RCC 7860 (cell line): ENCODE measurements around the gene CARNS1.

Experiments
- DNase-seq: peaks from one replicate; pipeline ENCODE4 v3.0.0-alpha.2; 2015; ENCODE audit warnings: low spot score
- FAIRE-seq: peaks from 2 replicates; lab custom pipeline; 2012; peaks lifted over from hg19 to GRCh38; lab: Jason Lieb, UNC

Gene CARNS1, protein sequence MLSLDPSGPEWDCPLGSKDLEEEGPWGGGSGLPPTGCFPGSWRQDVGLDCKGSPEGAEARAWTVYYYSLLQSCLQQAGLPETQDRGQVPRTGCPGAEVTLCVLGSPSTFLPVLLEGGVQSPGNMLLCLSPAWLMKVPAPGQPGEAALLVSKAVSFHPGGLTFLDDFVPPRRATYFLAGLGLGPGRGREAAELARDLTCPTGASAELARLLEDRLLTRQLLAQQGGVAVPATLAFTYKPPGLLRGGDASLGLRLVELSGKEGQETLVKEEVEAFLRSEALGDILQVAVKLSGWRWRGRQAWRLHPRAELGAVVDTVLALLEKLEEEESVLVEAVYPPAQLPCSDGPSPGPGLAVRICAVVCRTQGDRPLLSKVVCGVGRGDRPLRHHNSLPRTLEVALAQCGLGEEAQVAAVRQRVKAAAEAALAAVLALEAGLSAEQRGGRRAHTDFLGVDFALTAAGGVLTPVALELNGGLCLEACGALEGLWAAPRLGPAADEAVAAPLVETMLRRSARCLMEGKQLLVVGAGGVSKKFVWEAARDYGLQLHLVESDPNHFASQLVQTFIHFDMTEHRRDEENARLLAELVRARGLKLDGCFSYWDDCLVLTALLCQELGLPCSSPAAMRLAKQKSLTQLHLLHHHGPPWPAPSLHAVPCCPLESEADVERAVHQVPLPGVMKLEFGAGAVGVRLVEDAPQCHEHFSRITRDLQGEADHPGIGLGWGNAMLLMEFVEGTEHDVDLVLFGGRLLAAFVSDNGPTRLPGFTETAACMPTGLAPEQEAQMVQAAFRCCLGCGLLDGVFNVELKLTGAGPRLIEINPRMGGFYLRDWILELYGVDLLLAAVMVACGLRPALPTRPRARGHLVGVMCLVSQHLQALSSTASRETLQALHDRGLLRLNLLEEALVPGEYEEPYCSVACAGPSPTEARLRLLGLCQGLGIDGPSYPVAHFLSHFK

DNA sequence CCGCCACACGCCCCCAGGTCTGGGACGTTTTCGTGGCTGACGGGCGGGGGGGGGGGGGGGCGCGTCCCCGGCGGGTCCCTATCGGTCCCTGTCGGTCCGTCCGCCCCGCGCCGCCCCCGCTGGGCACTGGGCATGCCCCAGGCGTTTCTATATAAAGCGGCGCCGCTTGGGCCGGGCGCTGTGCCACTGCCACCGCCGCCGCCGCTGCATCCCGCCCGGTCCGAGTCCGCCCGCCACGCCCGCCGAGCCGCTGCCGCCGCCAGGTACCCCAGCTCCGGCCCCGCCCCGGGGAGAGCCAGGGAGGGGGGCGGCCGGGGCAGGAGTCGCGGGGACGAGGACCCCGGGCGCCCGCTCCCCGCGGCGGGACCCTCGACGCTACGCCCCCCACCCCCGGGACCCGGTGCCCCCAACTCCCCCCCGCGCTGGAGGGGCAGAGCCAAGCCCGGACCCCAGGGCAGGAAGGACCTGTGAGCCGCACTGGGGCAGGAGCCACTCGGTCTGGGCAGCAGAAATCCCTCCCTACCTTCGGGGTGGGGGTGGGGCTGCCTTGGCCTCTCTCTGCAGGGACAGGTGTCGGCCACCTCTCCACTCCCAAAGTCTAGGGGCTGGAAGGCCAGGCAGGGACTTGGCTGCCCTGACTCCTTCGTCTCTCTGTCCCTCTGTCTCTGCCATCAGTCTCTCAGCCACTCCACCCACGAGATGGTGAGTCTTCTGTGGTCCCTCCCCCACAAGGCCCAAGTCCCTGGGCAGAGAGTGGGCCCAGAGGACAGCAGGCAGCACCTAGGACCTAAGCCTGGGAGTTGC, at the start of gene CARNS1:
TSS of gene CARNS1 (plus strand) at position 178 of the 804 bp plus-strand sequence. CDS start at position 700, 522 bp downstream.
- FAIRE-seq = no peak

GRCh38 chr11:67365736-67366444, 49.6 kb upstream of the CARNS1 start:
- DNase-seq (no peak), FAIRE-seq (no peak)

More for the DNA sequence above, at the start of gene CARNS1:
- no peak for DNase-seq

DNA sequence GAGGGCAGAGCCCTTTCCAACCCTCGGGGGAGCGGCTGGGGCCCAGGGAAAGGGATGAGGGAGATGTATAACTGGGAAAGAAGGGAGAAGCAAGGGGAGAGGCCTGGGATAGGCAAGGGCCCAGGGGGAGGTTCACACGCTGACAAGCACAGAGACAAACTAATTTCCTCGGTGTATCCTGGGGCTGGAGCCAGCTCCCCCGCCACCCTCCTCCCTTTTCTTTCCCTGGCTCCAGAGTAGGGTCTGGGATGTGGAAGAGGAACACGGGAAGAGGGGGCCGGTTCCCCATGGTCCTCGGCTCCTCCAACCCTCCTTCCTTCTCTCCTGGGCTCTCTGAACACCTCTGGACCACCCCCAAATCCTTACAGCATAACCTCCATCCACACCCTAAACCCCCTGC, 48.9 kb upstream of the CARNS1 start:
- no peak for FAIRE-seq
- no peak for DNase-seq

DNA sequence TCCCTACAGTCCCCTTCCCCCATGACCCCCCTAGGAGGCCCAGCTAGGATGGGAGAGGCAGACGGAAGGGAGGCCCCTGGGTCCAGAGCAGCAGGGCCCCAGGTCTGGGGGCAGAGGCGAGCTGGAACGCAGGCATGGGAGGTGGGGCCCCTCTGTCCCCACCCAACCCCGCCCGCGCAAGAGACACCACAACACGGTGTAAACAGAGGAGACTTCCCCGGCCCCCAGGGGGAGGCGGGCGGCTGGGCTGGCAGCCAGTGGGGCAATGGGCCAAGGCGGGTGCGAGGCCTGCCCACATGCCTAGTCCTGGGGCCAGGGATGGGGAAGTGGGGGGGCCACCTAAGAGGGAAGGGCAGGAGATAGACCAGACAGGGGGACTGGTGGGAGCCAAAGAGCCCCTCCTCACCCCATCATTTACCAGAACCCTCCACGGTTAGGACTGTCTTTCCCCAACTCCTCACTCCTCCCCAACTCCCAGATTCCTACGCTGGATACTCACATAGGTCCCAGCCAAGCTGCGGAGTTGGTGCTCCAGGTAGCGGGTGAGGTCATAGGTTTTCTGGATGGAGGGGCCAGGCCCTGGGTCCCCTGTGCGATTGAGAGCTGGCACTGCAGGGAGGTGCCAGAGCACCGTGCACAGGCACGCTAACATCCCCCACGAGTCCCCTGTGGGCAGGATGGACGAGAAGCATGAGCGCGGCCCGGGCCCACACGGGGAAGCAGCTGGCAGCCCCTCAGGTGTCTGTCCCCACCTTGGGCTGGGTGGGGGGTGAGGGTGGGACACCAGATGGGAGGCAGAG, 48.3 kb upstream of the CARNS1 start:
- FAIRE-seq (no peak), DNase-seq (no peak)

- FAIRE-seq (no peak), DNase-seq (no peak)
Measured at GRCh38 chr11:67367761-67368227, 47.7 kb upstream of the CARNS1 start.

- FAIRE-seq (no peak), DNase-seq (no peak)
Measured at GRCh38 chr11:67368621-67369020, 46.9 kb upstream of the CARNS1 start.

- FAIRE-seq = no peak
- DNase-seq = no peak
Measured at GRCh38 chr11:67369275-67369674, 46.2 kb upstream of the CARNS1 start.

DNA sequence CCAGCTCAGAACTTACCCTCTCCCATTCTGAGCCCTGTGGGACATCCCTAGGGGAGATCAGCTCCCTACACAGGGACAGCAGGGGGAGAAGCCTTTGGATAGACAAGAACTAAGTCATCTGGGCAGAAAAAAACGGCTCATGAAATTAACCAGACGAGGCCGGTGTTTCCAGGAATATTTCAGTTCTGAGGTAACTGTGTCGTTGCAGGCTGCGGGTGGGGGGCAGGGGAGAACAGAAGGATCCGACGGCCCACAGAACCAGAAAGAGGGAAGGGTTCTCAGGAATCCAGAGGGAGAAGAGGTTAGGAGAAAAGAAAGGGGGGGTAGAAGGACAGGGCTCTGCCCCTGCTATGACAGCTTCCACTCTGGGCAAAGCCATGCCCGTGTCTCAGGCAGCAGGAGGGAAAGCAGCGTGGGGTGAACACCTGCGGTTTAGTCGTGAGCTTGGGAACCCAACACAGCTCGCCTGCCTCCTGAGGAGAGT, 45.6 kb upstream of the CARNS1 start:
- peak; percentile 40 for DNase-seq
- FAIRE-seq = no peak

DNA sequence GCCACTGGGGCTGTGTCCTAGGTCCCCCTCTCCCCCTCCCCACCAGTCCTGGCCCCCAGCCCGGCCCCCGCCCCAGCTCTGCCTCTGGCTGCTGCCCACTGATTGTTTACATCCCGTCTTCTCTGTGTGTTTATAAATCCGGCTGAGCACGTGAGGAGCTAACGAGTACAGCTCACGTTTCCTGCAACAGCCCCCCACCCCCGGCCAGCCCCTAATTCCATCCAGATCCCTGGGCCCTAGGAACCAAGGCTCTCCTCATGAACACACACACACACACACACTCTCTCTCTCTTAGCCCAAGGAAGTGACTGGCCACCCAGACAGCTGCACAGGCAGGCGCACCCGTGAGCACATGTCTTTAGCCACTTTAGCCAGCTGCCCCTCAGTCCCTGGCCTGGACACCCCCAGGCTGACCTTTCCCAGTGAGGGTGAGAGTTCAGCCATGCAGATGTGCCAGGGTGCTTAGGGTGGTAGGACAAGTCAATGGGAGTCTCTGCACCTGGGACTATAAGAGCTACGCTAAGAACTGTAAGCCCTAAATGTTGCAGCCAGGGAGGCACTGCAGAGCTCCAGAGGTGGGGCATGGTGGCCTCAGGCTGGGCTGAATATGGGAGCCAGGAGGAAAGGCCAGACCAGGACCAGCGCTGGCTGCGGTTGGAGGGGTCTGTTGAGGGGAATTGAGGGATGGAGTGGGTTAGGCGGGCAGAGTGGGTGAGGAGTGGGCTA, 45.0 kb upstream of the CARNS1 start:
- DNase-seq (no peak), FAIRE-seq (no peak)

- DNase-seq = peak; percentile 72
- FAIRE-seq = peak; percentile 49
Measured at GRCh38 chr11:67371189-67371910, 44.1 kb upstream of the CARNS1 start.

GRCh38 chr11:67371911-67372320, 43.6 kb upstream of the CARNS1 start:
- DNase-seq = no peak
- no peak for FAIRE-seq

DNA sequence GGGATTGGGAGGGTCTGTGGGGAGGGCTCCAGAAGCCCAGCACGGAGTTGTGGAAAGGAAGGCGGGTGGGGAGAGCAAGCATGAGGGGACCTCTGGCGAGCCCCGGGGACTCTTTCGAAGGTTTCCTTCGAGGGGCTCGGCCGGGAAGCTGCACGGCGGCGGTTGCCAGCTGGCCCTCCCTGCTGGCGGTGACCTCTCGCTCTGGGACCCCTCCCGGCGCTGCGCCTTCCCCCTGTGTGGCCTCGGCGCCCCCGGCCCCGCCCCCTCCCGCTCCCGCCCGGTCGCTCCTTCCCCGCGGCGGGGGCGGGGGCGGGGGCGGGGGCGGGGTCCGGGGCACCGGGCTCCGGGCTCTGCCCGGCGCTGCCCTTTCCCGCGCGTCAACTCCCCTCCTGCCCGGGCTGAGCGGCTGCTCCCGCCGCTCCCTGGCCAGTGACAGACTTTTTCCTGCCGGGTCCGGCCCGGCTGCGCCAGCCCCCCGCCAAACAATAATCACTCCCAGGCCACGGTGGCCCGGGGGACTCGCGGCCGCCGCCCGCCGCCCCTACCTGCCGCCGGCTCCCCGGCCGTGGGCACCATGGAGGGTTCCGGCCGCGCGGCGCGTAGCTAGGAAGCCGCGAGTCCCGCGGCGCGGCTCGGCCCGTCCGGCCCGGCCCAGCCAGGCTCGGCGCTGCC, 43.0 kb upstream of the CARNS1 start:
- DNase-seq (peak; percentile 22), FAIRE-seq (no peak)

DNA sequence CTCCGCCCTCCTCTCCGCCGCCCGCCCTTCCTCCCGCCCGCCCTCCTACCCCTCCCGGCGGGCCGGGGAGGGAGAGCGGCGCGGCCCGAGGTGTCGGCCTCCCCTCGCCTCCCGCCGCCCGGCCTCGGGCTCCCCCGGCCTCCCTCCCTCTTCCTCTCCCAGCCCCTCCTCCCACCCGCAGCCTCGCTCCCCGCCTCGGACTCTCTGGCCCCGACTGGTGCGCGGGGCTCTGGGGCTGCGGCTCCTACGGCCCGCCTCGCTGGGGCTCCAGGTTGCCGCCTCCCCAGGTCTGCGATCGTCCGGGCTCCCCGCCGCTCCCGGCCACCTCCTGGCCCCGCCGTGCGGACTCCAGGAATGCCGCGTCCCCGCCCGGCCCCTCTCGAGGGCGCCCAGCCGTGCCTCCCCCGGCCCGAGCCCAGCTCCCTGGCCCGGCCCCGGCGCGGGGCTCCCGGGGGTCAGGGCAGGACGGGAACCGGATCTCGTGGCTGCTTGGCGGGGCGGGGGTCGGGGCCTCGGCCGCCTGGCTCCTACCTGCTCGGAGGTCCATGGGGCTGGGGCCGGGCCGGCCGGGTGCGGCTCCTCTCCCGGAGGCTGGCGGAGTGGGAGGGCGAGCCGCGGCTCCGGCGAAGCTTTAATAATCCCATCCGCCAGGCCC, 42.4 kb upstream of the CARNS1 start, which contains the start of gene CLCF1:
TSS of gene CLCF1 (minus strand) at position 606 of the 655 bp plus-strand sequence. CDS start at position 547, 59 bp downstream.
- DNase-seq = no peak

DNA sequence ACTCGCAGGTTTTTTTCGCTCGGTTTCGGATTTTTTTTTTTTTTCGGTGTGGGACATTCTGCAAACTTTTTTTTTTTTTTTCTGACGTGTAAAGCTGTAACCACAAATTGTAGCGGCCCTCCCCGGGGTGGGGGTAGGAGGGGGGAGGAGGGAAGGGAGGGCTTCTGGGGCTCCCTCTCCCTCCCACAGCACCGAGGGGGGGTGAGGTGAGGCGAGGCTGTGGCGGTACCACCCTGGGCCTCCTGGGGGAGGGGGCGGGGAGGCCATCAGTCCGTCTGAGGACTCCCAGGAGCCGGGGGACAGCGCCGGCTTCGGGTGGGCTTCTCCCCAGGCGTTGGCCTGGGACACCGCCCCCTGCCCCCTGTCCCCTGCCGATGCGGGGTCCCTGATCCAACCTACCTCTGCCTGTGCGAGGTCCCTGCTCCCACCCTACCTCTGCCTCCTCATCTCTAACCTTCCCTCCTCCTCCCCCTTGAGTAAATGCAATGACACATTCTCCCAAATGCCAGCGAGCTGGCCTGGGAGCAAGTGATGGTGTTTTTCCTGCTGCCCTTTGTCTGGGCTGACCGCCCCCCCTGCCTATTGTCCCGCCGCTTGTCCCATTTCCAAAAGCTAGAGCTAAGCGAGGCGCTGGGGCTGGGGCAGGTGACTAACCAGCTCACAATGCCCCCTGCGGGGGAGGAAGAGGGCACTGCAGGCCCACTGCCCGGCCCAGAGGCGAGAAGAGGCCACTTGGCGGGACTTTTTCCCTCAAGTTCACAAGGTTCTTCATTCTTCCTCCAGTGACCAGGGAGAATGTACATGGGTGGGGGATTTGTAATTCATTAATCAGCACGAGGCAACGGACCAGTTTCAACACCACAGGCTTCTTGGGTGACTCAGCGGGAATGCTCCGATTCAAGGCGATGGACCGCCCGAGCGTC, 41.6 kb upstream of the CARNS1 start:
- DNase-seq (peak; percentile 99), FAIRE-seq (peak; percentile 97)

More for the DNA sequence above, 42.4 kb upstream of the CARNS1 start, which contains the start of gene CLCF1:
- FAIRE-seq = no peak

GRCh38 chr11:67374571-67375281, 40.8 kb upstream of the CARNS1 start:
- DNase-seq = peak; percentile 84
- FAIRE-seq = no peak
